H1 (cell line): Measurements from ENCODE around the gene PLXNB3. TPM values are rescaled to one million over a fixed set of nuclear protein-coding genes. Genes with fewer than 3 reads are reported as not detected.

Experiments
- CTCF ChIA-PET: fragments of 300-600 bp; sonication (Branson Sonifier 250); formaldehyde crosslinking; loops from one replicate; lab custom pipeline; 2021; ENCODE audit not compliant: partially characterized antibody; lab: Charles Lee
- POLR2A ChIA-PET: fragments of 300-600 bp; sonication (Branson Sonifier 250); formaldehyde crosslinking; loops from one replicate; lab custom pipeline; 2021; ENCODE audit warnings: inconsistent platforms; ENCODE audit not compliant: partially characterized antibody; lab: Charles Lee
- DNase-seq, 2 experiments: peaks; one replicate each; pipeline versions ENCODE4 v3.0.0 to v3.0.0-alpha.2; 2010 to 2022; ENCODE audit warnings: low spot score in 2 of 2, low read depth in 1 of 2, mixed read lengths in 1 of 2
- FAIRE-seq: peaks from 2 replicates; lab custom pipeline; 2011; peaks lifted over from hg19 to GRCh38; lab: Jason Lieb, UNC
- H2AFZ ChIP-seq: 2 replicates; pipeline ENCODE4 v1.8.1; 2012; ENCODE audit warnings: low read length, inconsistent platforms
- H2AK5ac ChIP-seq: 2 replicates; pipeline ENCODE4 v1.6.1; 2013; ENCODE audit warnings: low read depth, low read length
- H2BK120ac ChIP-seq: replicated peaks from 2 replicates; pipeline ENCODE3; 2013; ENCODE audit warnings: low read depth, low read length, inconsistent platforms
- H2BK12ac ChIP-seq: 2 replicates; pipeline ENCODE4 v1.6.1; 2013; ENCODE audit warnings: low read depth, low read length
- H2BK15ac ChIP-seq: 2 replicates; pipeline ENCODE4 v1.6.1; 2013; ENCODE audit warnings: low read length
- H2BK20ac ChIP-seq: 2 replicates; pipeline ENCODE4 v1.6.1; 2013; ENCODE audit warnings: low read length
- H2BK5ac ChIP-seq: 2 replicates; pipeline ENCODE4 v1.6.1; 2013; ENCODE audit warnings: low read depth, low read length
- H3K14ac ChIP-seq: 2 replicates; pipeline ENCODE4 v1.6.1; 2013; ENCODE audit warnings: inconsistent platforms; ENCODE audit not compliant: insufficient read length
- H3K18ac ChIP-seq: 2 replicates; pipeline ENCODE4 v1.6.1; 2013; ENCODE audit warnings: low read length; ENCODE audit errors: extremely low read depth
- H3K23ac ChIP-seq: 2 replicates; pipeline ENCODE4 v1.6.1; 2013; ENCODE audit warnings: inconsistent platforms; ENCODE audit not compliant: insufficient read length
- H3K23me2 ChIP-seq: 2 replicates; pipeline ENCODE4 v1.6.1; 2013; ENCODE audit warnings: low read depth, low read length
- H3K27ac ChIP-seq: 2 replicates; pipeline ENCODE4 v1.6.1; 2011; ENCODE audit warnings: low read depth, low read length, inconsistent platforms
- H3K27me3 ChIP-seq, 4 experiments: replicated peaks in 1 of 4; 1 replicate in 1 of 4; 2 replicates in 3 of 4; pipeline versions ENCODE4 v1.6.1 to v1.8.1; 2011 to 2013; ENCODE audit warnings: low read length in 3 of 4, mild to moderate bottlenecking in 3 of 4, inconsistent platforms in 2 of 4, mixed read lengths in 2 of 4, moderate library complexity in 1 of 4; ENCODE audit not compliant: control insufficient read depth in 3 of 4, insufficient read depth in 3 of 4; ENCODE audit errors: extremely low read depth in 1 of 4
- H3K36me3 ChIP-seq, 4 experiments: 2 replicates each; pipeline versions ENCODE4 v1.6.1 to v1.8.1; 2011 to 2013; ENCODE audit warnings: mild to moderate bottlenecking in 4 of 4, low read length in 3 of 4, moderate library complexity in 2 of 4, control low read depth in 1 of 4, inconsistent platforms in 1 of 4; ENCODE audit not compliant: insufficient read depth in 4 of 4, control insufficient read depth in 2 of 4
- H3K4ac ChIP-seq: replicated peaks from 2 replicates; pipeline ENCODE3; 2013; ENCODE audit warnings: low read length, low read depth, mixed read lengths, inconsistent platforms; ENCODE audit not compliant: insufficient read length
- H3K4me1 ChIP-seq, 4 experiments: replicated peaks in 1 of 4; 1 replicate in 1 of 4; 2 replicates in 3 of 4; pipeline versions ENCODE4 v1.6.1 to v1.8.1; 2011 to 2013; ENCODE audit warnings: low read length in 3 of 4, inconsistent platforms in 2 of 4, mixed read lengths in 1 of 4; ENCODE audit not compliant: insufficient read depth in 4 of 4, control insufficient read depth in 3 of 4
- H3K4me2 ChIP-seq, 2 experiments: 2 replicates each; pipeline versions ENCODE4 v1.6.1 to v1.8.1; 2011 to 2013; ENCODE audit warnings: low read depth in 2 of 2, low read length in 2 of 2, control low read depth in 1 of 2, inconsistent platforms in 1 of 2, mild to moderate bottlenecking in 1 of 2; ENCODE audit not compliant: insufficient read depth in 1 of 2
- H3K4me3 ChIP-seq, 4 experiments: fragments of 200-600, 300-600 bp in 1 of 4; sonication (generic), shearing (Covaris generic), sonication (Bioruptor Twin) in 1 of 4; 2 replicates each; pipeline versions ENCODE4 v1.5.1 to v1.8.1; 2011 to 2016; ENCODE audit warnings: low read length in 4 of 4, low read depth in 3 of 4, control low read depth in 2 of 4, inconsistent platforms in 2 of 4, mild to moderate bottlenecking in 2 of 4, mixed read lengths in 1 of 4, moderate library complexity in 1 of 4; ENCODE audit not compliant: insufficient read depth in 2 of 4; ENCODE audit errors: extremely low read depth in 1 of 4
- H3K56ac ChIP-seq: replicated peaks from 2 replicates; pipeline ENCODE3; 2013; ENCODE audit warnings: low read depth, mild to moderate bottlenecking, mixed read lengths, low read length, inconsistent platforms; ENCODE audit not compliant: insufficient read length
- H3K79me1 ChIP-seq: 2 replicates; pipeline ENCODE4 v1.6.1; 2013; ENCODE audit warnings: low read depth, low read length, control low read depth
- H3K79me2 ChIP-seq, 2 experiments: 2 replicates each; pipeline versions ENCODE4 v1.6.1 to v1.8.1; 2012 to 2013; ENCODE audit warnings: low read length in 2 of 2, mild to moderate bottlenecking in 2 of 2, inconsistent platforms in 1 of 2; ENCODE audit not compliant: insufficient read depth in 2 of 2, control insufficient read depth in 1 of 2
- H3K9ac ChIP-seq, 4 experiments: replicated peaks in 1 of 4; 1 replicate in 1 of 4; 2 replicates in 3 of 4; pipeline versions ENCODE4 v1.6.1 to v1.8.1; 2011 to 2013; ENCODE audit warnings: low read depth in 3 of 4, low read length in 3 of 4, control low read depth in 2 of 4, mild to moderate bottlenecking in 2 of 4, moderate library complexity in 2 of 4, inconsistent platforms in 1 of 4; ENCODE audit errors: extremely low read depth in 1 of 4
- H3K9me3 ChIP-seq, 2 experiments: 2 replicates each; pipeline versions ENCODE4 v1.6.1 to v1.8.1; 2012 to 2013; ENCODE audit warnings: mild to moderate bottlenecking in 2 of 2, moderate library complexity in 2 of 2, control low read depth in 1 of 2, inconsistent platforms in 1 of 2, low read depth in 1 of 2, low read length in 1 of 2, mixed read lengths in 1 of 2; ENCODE audit not compliant: insufficient read depth in 2 of 2
- H4K20me1 ChIP-seq, 2 experiments: replicated peaks in 1 of 2; 2 replicates each; pipeline versions ENCODE3 to v1.8.1; 2011 to 2013; ENCODE audit warnings: inconsistent platforms in 2 of 2, low read length in 2 of 2, mild to moderate bottlenecking in 1 of 2; ENCODE audit not compliant: insufficient read depth in 2 of 2, control insufficient read depth in 1 of 2
- H4K5ac ChIP-seq: 2 replicates; pipeline ENCODE4 v1.6.1; 2013; ENCODE audit warnings: low read length, low read depth, mixed read lengths, inconsistent platforms; ENCODE audit not compliant: insufficient read length
- H4K8ac ChIP-seq: 2 replicates; pipeline ENCODE4 v1.8.0; 2013; ENCODE audit warnings: mild to moderate bottlenecking, moderate library complexity, low read length, inconsistent platforms; ENCODE audit not compliant: insufficient read depth; ENCODE audit errors: extremely low read depth
- H4K91ac ChIP-seq: replicated peaks from 2 replicates; pipeline ENCODE3; 2013; ENCODE audit warnings: low read length, mixed read lengths, inconsistent platforms; ENCODE audit not compliant: insufficient read length
- MAFK ChIP-seq: IDR thresholded peaks from 2 replicates; pipeline ENCODE4 v1.6.1; 2012; ENCODE audit warnings: low read depth, mild to moderate bottlenecking, improper control_type of control experiment, low read length
- NANOG ChIP-seq: IDR thresholded peaks from 2 replicates; pipeline ENCODE4 v1.6.1; 2011; ENCODE audit warnings: low read length, low read depth, mild to moderate bottlenecking, inconsistent platforms; ENCODE audit not compliant: insufficient read depth, poor library complexity, severe bottlenecking
- POLR2AphosphoS5 ChIP-seq: IDR thresholded peaks from 2 replicates; pipeline ENCODE4 v1.6.1; 2011; ENCODE audit warnings: low read depth, low read length
- SAP30 ChIP-seq: fragments of 300-600 bp; sonication (generic); IDR thresholded peaks from 2 replicates; pipeline ENCODE4 v1.7.1; 2012; ENCODE audit warnings: low read length, moderate library complexity, mild to moderate bottlenecking, inconsistent platforms; ENCODE audit not compliant: insufficient read depth, insufficient replicate concordance
- TBP ChIP-seq: IDR thresholded peaks from 2 replicates; pipeline ENCODE4 v1.6.1; 2011; ENCODE audit warnings: low read depth, low read length, improper control_type of control experiment
- WGBS, 2 experiments: shearing (Covaris generic) in 1 of 2; methylation state at CpG; one replicate each; pipeline versions ENCODE4 v1.1.6 to v1.1.7; 2013 to 2015; ENCODE audit warnings: low lambda C conversion rate in 2 of 2, mixed read lengths in 2 of 2, inconsistent platforms in 1 of 2, low coverage in 1 of 2, missing lambda C conversion rate in 1 of 2; ENCODE audit not compliant: insufficient replicate concordance in 2 of 2, insufficient coverage in 1 of 2, insufficient read length in 1 of 2; ENCODE audit errors: extremely low coverage in 1 of 2, missing lambda C conversion rate in 1 of 2; 5-methylcytosine and 5-hydroxymethylcytosine counted together
- polyA plus RNA-seq, 7 experiments: library from polyadenylated mRNA; depleted of rRNA in 3 of 7; stranded (reverse) in 5 of 7; unstranded in 2 of 7; fragments of >200 nt in 5 of 7; fragments of 200-250 nt in 2 of 7; gene quantifications; 1 replicate in 5 of 7; 2 replicates in 1 of 7; 4 replicates in 1 of 7; pipeline versions ENCODE4 v1.2.1 to v1.2.3, GENCODE V29; 2011 to 2013; ENCODE audit warnings: missing spikeins in 2 of 7, mixed read lengths in 2 of 7
- total RNA-seq: library from RNA; stranded (reverse); fragmentation: NEBNext Ultra II Directional; extraction: Animal tissue kit (Norgen Biotek cat#: 25700); gene quantifications from 2 replicates; pipeline ENCODE4 v1.2.1, GENCODE V29; 2021

The PLXNB3 gene
- total and polyA plus RNA-seq, 2 of the 8 experiments (the other 6 are each of a cell fraction or from before 2014, with no cell fraction given) = 1.2 to 2.7 TPM

DNA sequence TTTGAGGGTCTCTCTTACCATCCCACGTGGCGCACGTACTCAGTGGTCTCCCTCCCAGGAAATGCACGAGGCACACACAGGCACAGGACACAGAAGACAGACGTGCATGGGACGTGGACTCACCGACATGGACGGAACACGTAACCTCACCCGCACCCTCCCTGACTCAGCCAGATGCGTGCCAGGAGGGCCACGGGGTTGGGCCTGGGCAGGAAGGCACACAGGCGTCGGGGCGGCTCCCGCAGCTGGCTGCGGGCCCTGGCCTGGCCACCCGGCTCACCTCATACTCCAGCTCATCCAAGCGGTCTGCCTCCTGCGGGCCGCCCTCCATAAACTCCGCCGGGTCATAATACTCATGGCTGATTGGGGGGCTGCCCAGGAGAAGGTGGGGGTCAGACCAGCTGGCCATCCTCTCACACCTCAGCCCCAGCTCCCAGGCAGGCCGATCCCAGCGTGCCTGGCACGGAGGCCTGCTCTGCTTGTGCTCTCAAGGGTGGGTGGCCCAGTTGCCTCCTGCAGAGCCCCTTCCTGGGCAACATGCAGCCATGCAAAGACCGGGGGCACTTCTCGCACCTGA is 43.0 kb downstream of the PLXNB3 start:
- Histone ChIP-seq H2AK5ac (no peak overlapping the region), H3K27me3 (no peaks in the 10 kb centered on the region), H2BK5ac (no peak overlapping the region), H2BK20ac (no peak overlapping the region), H3K23me2 (no peaks in the 10 kb centered on the region), H3K23ac (no peak overlapping the region), H3K56ac (no peak overlapping the region), H3K4me3 (no peak overlapping the region), H4K20me1 (peaks cover 2 to 21% of the 10 kb centered on the region in 2 experiments), H3K4me2 (no peak overlapping the region), H3K4ac (no peak overlapping the region), H3K79me2 (peaks cover 0 to 44% of the 10 kb centered on the region in 2 experiments; a peak in 3 of 4 replicates), H4K5ac (no peak overlapping the region), H3K14ac (no peak overlapping the region), H4K8ac (no peak overlapping the region), H2BK120ac (no peak overlapping the region), H4K91ac (no peak overlapping the region), H3K79me1 (peaks cover 3% of the 10 kb centered on the region), H3K18ac (no peak overlapping the region), H3K27ac (no peak overlapping the region), H3K9ac (no peak overlapping the region), H3K36me3 (peaks cover 0 to 21% (median 0%) of the 10 kb centered on the region in 4 experiments; a peak in 2 of 8 replicates), H3K9me3 (no peaks in the 10 kb centered on the region), H2AFZ (no peak overlapping the region), H2BK15ac (no peak overlapping the region), H3K4me1 (peaks cover 0 to 3% (median 1%) of the 10 kb centered on the region in 4 experiments; a peak in 2 of 7 replicates), H2BK12ac (no peak overlapping the region)
- TF ChIP-seq NANOG = no peak
- TF ChIP-seq SAP30 = no peak
- no peak for TF ChIP-seq TBP
- TF ChIP-seq MAFK = no peak
- no peak for TF ChIP-seq POLR2AphosphoS5
- ChIA-PET POLR2A (interaction anchor here (1.3 to 5.4 kb wide), 4 partner anchors 8 to 76 kb away, joined by 3 to 22 read pairs (median 11); partner anchors contain the start of genes IDH3G and SSR4), CTCF (interaction anchor here (0.8 to 1.5 kb wide), 5 partner anchors 8 to 77 kb away, joined by 3 to 5 read pairs (median 4); partner anchors contain the start of genes IDH3G and SSR4)
- DNase-seq (no peak), FAIRE-seq (no peak)
- 86% methylated on average over 7 of the region's 28 CpGs; no CpG with 5 or more reads in 1 of the 2 experiments for WGBS, 2 experiments
